ENCODE measurements around the gene XIRP1. TPM values are rescaled to one million over a fixed set of nuclear protein-coding genes. Genes with fewer than 3 reads are reported as not detected.
"Not testable (repeated sequence)": the region's sequence is repeated elsewhere in the genome, so short reads cannot be mapped to it uniquely, and the experiment has no call there.

XIRP1 gene
- total and polyA plus RNA-seq, 4 experiments from 2014 or later, result 0.03 TPM; not detected in 3

GRCh38 chr3:39228496-39228895, 36.1 kb upstream of the XIRP1 start:
- ChIA-PET POLR2A (ENCODE audit: partially characterized antibody) (no interaction called here), CTCF (ENCODE audit: partially characterized antibody) (interaction anchor here (1.0 to 1.4 kb wide), 4 partner anchors 39 to 64 kb away, joined by 3 to 5 read pairs (median 4); no protein-coding TSS in a partner anchor)
- Histone ChIP-seq H3K9me3 (ENCODE audit: control insufficient read depth in 1 of 2, low read length in 2 of 2) (no peaks in the 10 kb centered on the region), H3K27ac (ENCODE audit: low read depth, low read length) (no peak overlapping the region), H3K36me3 (ENCODE audit: insufficient read depth, low read length) (no peaks in the 10 kb centered on the region), H3K4me1 (ENCODE audit: insufficient read depth, low read length) (peaks cover 3% of the 10 kb centered on the region), H3K27me3 (ENCODE audit: insufficient read depth, low read length) (no peaks in the 10 kb centered on the region), H3K4me3 (ENCODE audit: low read length in 2 of 2) (no peak overlapping the region)
- Mint-ChIP-seq H3K36me3 (no peaks in the 10 kb centered on the region), H3K27me3 (peaks cover 2 to 8% of the 10 kb centered on the region in 2 donors), H3K27ac (no peak overlapping the region), H3K4me3 (no peak overlapping the region), H3K9me3 (no peaks in the 10 kb centered on the region), H3K4me1 (peaks cover 0 to 11% (median 7%) of the 10 kb centered on the region in 4 donors)
- intact Hi-C loops (cut with micrococcal nuclease), result no loop called here
- no peak for DNase-seq

GRCh38 chr3:39227596-39227995, 35.2 kb upstream of the XIRP1 start:
- H3K36me3 Mint-ChIP-seq; H3K36me3 ChIP-seq (ENCODE audit: insufficient read depth, low read length); H3K4me1 Mint-ChIP-seq; H3K27me3 Mint-ChIP-seq; DNase-seq; H3K4me3 Mint-ChIP-seq; H3K27me3 ChIP-seq (ENCODE audit: insufficient read depth, low read length); CTCF ChIA-PET (ENCODE audit: partially characterized antibody); intact Hi-C loops (cut with micrococcal nuclease); POLR2A ChIA-PET (ENCODE audit: partially characterized antibody); H3K9me3 Mint-ChIP-seq; H3K9me3 ChIP-seq (ENCODE audit: control insufficient read depth in 1 of 2, low read length in 2 of 2); H3K27ac ChIP-seq (ENCODE audit: low read depth, low read length); H3K4me1 ChIP-seq (ENCODE audit: insufficient read depth, low read length); H3K4me3 ChIP-seq (ENCODE audit: low read length in 2 of 2); H3K27ac Mint-ChIP-seq: not testable (repeated sequence)

- POLR2A ChIA-PET (ENCODE audit: partially characterized antibody), result no interaction called here
- H3K27ac Mint-ChIP-seq, result no peak overlapping the region
- no peak overlapping the region for H3K4me3 Mint-ChIP-seq
- no peaks in the 10 kb centered on the region for H3K36me3 Mint-ChIP-seq
- Histone ChIP-seq H3K27me3 (ENCODE audit: insufficient read depth, low read length) (no peaks in the 10 kb centered on the region), H3K27ac (ENCODE audit: low read depth, low read length) (no peak overlapping the region), H3K36me3 (ENCODE audit: insufficient read depth, low read length) (no peaks in the 10 kb centered on the region), H3K4me3 (ENCODE audit: low read length in 2 of 2) (no peak overlapping the region), H3K9me3 (ENCODE audit: control insufficient read depth in 1 of 2, low read length in 2 of 2) (no peaks in the 10 kb centered on the region), H3K4me1 (ENCODE audit: insufficient read depth, low read length) (no peaks in the 10 kb centered on the region)
- no peak for DNase-seq
- H3K27me3 Mint-ChIP-seq, result peaks cover 2 to 3% of the 10 kb centered on the region in 2 donors
- peaks cover 0 to 1% (median 0%) of the 10 kb centered on the region in 8 donors for H3K9me3 Mint-ChIP-seq
- peaks cover 0 to 7% (median 3%) of the 10 kb centered on the region in 4 donors for H3K4me1 Mint-ChIP-seq
- intact Hi-C loops (cut with micrococcal nuclease), result no loop called here
- CTCF ChIA-PET (ENCODE audit: partially characterized antibody), result no interaction called here
These were observed 33.8 kb upstream of the XIRP1 start for GRCh38 chr3:39226106-39226741.

- no peaks in the 10 kb centered on the region for H3K36me3 Mint-ChIP-seq
- H3K4me3 Mint-ChIP-seq, result no peak overlapping the region
- Histone ChIP-seq H3K9me3 (ENCODE audit: control insufficient read depth in 1 of 2, low read length in 2 of 2) (no peaks in the 10 kb centered on the region), H3K27ac (ENCODE audit: low read depth, low read length) (no peak overlapping the region), H3K4me3 (ENCODE audit: low read length in 2 of 2) (no peak overlapping the region), H3K4me1 (ENCODE audit: insufficient read depth, low read length) (no peaks in the 10 kb centered on the region), H3K27me3 (ENCODE audit: insufficient read depth, low read length) (no peaks in the 10 kb centered on the region), H3K36me3 (ENCODE audit: insufficient read depth, low read length) (no peaks in the 10 kb centered on the region)
- ChIA-PET CTCF (ENCODE audit: partially characterized antibody) (interaction anchor here (1.1 to 2.0 kb wide), 2 partner anchors 64 to 66 kb away, joined by 3 to 5 read pairs; no protein-coding TSS in a partner anchor), POLR2A (ENCODE audit: partially characterized antibody) (no interaction called here)
- peaks cover 0 to 12% (median 5%) of the 10 kb centered on the region in 4 donors for H3K4me1 Mint-ChIP-seq
- H3K9me3 Mint-ChIP-seq, result peaks cover 0 to 1% (median 0%) of the 10 kb centered on the region in 8 donors
- peaks cover 1 to 9% of the 10 kb centered on the region in 2 donors for H3K27me3 Mint-ChIP-seq
- no peak overlapping the region for H3K27ac Mint-ChIP-seq
- intact Hi-C loops (cut with micrococcal nuclease), result no loop called here
- DNase-seq, result no peak
These were observed 31.9 kb upstream of the XIRP1 start for GRCh38 chr3:39224288-39224687.

- CTCF ChIA-PET (ENCODE audit: partially characterized antibody), result interaction anchor here (2.0 kb wide), 1 partner anchor 65 kb away, joined by 5 read pairs; no protein-coding TSS in a partner anchor
- H3K27me3 ChIP-seq (ENCODE audit: insufficient read depth, low read length), result no peaks in the 10 kb centered on the region
- H3K4me1 ChIP-seq (ENCODE audit: insufficient read depth, low read length), result no peaks in the 10 kb centered on the region
- Mint-ChIP-seq H3K36me3 (no peaks in the 10 kb centered on the region), H3K27ac (no peak overlapping the region), H3K4me1 (peaks cover 0 to 12% (median 5%) of the 10 kb centered on the region in 4 donors), H3K9me3 (peaks cover 0 to 1% (median 0%) of the 10 kb centered on the region in 8 donors), H3K27me3 (peaks cover 1 to 11% of the 10 kb centered on the region in 2 donors), H3K4me3 (no peak overlapping the region)
- H3K27ac ChIP-seq (ENCODE audit: low read depth, low read length), result no peak overlapping the region
- intact Hi-C loops (cut with micrococcal nuclease), result no loop called here
- DNase-seq, result no peak
- no peak overlapping the region for H3K4me3 ChIP-seq (ENCODE audit: low read length in 2 of 2)
- POLR2A ChIA-PET (ENCODE audit: partially characterized antibody), result no interaction called here
- H3K36me3 ChIP-seq (ENCODE audit: insufficient read depth, low read length), result no peaks in the 10 kb centered on the region
- H3K9me3 ChIP-seq (ENCODE audit: control insufficient read depth in 1 of 2, low read length in 2 of 2), result no peaks in the 10 kb centered on the region
These were observed 30.5 kb upstream of the XIRP1 start for GRCh38 chr3:39222939-39223338.

GRCh38 chr3:39222462-39222861, 30.1 kb upstream of the XIRP1 start:
- H3K27me3 ChIP-seq (ENCODE audit: insufficient read depth, low read length), result no peaks in the 10 kb centered on the region
- no peaks in the 10 kb centered on the region for H3K9me3 ChIP-seq (ENCODE audit: control insufficient read depth in 1 of 2, low read length in 2 of 2)
- Mint-ChIP-seq H3K4me3 (no peak overlapping the region), H3K27me3 (peaks cover 1 to 11% of the 10 kb centered on the region in 2 donors), H3K27ac (no peak overlapping the region), H3K4me1 (peaks cover 0 to 12% (median 5%) of the 10 kb centered on the region in 4 donors), H3K9me3 (peaks cover 0 to 1% (median 0%) of the 10 kb centered on the region in 8 donors), H3K36me3 (no peaks in the 10 kb centered on the region)
- intact Hi-C loops (cut with micrococcal nuclease), result no loop called here
- H3K36me3 ChIP-seq (ENCODE audit: insufficient read depth, low read length), result no peaks in the 10 kb centered on the region
- no peaks in the 10 kb centered on the region for H3K4me1 ChIP-seq (ENCODE audit: insufficient read depth, low read length)
- H3K4me3 ChIP-seq (ENCODE audit: low read length in 2 of 2), result no peak overlapping the region
- H3K27ac ChIP-seq (ENCODE audit: low read depth, low read length), result no peak overlapping the region
- DNase-seq, result no peak
- ChIA-PET POLR2A (ENCODE audit: partially characterized antibody) (no interaction called here), CTCF (ENCODE audit: partially characterized antibody) (no interaction called here)

- peaks cover 0 to 1% (median 0%) of the 10 kb centered on the region in 8 donors for H3K9me3 Mint-ChIP-seq
- peaks cover 1 to 11% of the 10 kb centered on the region in 2 donors for H3K27me3 Mint-ChIP-seq
- no peak overlapping the region for H3K27ac ChIP-seq (ENCODE audit: low read depth, low read length)
- H3K4me3 Mint-ChIP-seq, result no peak overlapping the region
- no peaks in the 10 kb centered on the region for H3K4me1 ChIP-seq (ENCODE audit: insufficient read depth, low read length)
- H3K4me1 Mint-ChIP-seq, result peaks cover 0 to 12% (median 8%) of the 10 kb centered on the region in 4 donors
- intact Hi-C loops (cut with micrococcal nuclease), result no loop called here
- H3K4me3 ChIP-seq (ENCODE audit: low read length in 2 of 2), result no peak overlapping the region
- POLR2A ChIA-PET (ENCODE audit: partially characterized antibody), result no interaction called here
- no peak for DNase-seq
- no peaks in the 10 kb centered on the region for H3K36me3 ChIP-seq (ENCODE audit: insufficient read depth, low read length)
- no peaks in the 10 kb centered on the region for H3K36me3 Mint-ChIP-seq
- H3K27me3 ChIP-seq (ENCODE audit: insufficient read depth, low read length), result no peaks in the 10 kb centered on the region
- H3K9me3 ChIP-seq (ENCODE audit: control insufficient read depth in 1 of 2, low read length in 2 of 2), result no peaks in the 10 kb centered on the region
- peak overlapping the region in 1 of 7 donors; percentile 69 for H3K27ac Mint-ChIP-seq
- CTCF ChIA-PET (ENCODE audit: partially characterized antibody), result interaction anchor here (1.0 to 2.4 kb wide), 4 partner anchors 13 to 71 kb away, joined by 3 to 6 read pairs (median 5); no protein-coding TSS in a partner anchor
These were observed 28.7 kb upstream of the XIRP1 start for GRCh38 chr3:39221141-39221530.

Data from CD4-positive, alpha-beta memory T cell (primary cell).